Peyer's patch (tissue), 4 donors: Measurements from ENCODE around the gene MPP1.

Source experiments
- POLR2A ChIP-seq, 2 donors: fragments of 450-650 bp; IDR thresholded peaks; one replicate each; pipeline ENCODE4 v1.5.1; 2017; ENCODE audit warnings: antibody characterized with exemption in 2 of 2, mild to moderate bottlenecking in 2 of 2, moderate library complexity in 2 of 2
- TF ChIP-seq, protein P1 (sequence below), 6 experiments: fragments of 450-650 bp in 4 of 6; fragments of 200-600 bp in 2 of 6; sonication (generic) in 1 of 6; IDR thresholded peaks; one replicate each; pipeline ENCODE4 v1.5.1; 2017 to 2019; ENCODE audit warnings: antibody characterized with exemption in 6 of 6, mild to moderate bottlenecking in 3 of 6, moderate library complexity in 1 of 6

DNA sequence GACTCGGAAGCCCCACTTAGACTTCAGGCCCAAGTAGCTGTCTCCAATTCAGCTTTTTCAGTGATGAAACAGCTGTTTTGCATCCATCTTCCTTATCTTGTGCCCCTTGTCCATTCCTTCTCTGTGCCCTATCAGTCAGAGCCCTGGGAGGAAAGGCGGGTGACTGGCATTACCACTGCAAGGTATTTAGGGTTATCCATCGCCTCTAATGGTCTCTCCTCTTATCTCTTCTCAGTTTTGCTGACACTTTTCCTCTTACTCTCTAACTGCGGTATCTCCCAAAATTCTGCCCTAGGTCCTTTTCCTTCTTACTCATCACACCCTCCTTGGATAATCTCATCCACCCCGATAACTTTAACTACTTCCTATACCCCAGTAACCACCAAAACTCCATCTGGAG is 68.1 kb downstream of the MPP1 start:
- no peak for TF ChIP-seq POLR2A (IDR thresholded peaks at IDR 0.05)
- TF ChIP-seq, protein P1, sequence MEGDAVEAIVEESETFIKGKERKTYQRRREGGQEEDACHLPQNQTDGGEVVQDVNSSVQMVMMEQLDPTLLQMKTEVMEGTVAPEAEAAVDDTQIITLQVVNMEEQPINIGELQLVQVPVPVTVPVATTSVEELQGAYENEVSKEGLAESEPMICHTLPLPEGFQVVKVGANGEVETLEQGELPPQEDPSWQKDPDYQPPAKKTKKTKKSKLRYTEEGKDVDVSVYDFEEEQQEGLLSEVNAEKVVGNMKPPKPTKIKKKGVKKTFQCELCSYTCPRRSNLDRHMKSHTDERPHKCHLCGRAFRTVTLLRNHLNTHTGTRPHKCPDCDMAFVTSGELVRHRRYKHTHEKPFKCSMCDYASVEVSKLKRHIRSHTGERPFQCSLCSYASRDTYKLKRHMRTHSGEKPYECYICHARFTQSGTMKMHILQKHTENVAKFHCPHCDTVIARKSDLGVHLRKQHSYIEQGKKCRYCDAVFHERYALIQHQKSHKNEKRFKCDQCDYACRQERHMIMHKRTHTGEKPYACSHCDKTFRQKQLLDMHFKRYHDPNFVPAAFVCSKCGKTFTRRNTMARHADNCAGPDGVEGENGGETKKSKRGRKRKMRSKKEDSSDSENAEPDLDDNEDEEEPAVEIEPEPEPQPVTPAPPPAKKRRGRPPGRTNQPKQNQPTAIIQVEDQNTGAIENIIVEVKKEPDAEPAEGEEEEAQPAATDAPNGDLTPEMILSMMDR (IDR thresholded peaks at IDR 0.05) = no peak
